GM18507 (cell line): ENCODE results near the gene CSNK2A1.
"Not testable (repeated sequence)": the region's sequence is repeated elsewhere in the genome, so short reads cannot be mapped to it uniquely, and the experiment has no call there.

Source experiments
- DNase-seq: peaks from one replicate; pipeline ENCODE4 v3.0.0; 2011; ENCODE audit warnings: low read depth; ENCODE audit not compliant: insufficient read length; ENCODE audit errors: extremely low spot score
- FAIRE-seq: peaks from 2 replicates; lab custom pipeline; 2011; peaks lifted over from hg19 to GRCh38; lab: Jason Lieb, UNC

The CSNK2A1 gene

GRCh38 chr20:507006-507758 is 36.4 kb downstream of the CSNK2A1 start:
- FAIRE-seq, result no peak
- no peak for DNase-seq

- FAIRE-seq (no peak), DNase-seq (no peak)
These were observed 38.9 kb downstream of the CSNK2A1 start for GRCh38 chr20:504632-505075.

- FAIRE-seq, result no peak
These were observed 40.4 kb downstream of the CSNK2A1 start for GRCh38 chr20:503048-503737.

DNA sequence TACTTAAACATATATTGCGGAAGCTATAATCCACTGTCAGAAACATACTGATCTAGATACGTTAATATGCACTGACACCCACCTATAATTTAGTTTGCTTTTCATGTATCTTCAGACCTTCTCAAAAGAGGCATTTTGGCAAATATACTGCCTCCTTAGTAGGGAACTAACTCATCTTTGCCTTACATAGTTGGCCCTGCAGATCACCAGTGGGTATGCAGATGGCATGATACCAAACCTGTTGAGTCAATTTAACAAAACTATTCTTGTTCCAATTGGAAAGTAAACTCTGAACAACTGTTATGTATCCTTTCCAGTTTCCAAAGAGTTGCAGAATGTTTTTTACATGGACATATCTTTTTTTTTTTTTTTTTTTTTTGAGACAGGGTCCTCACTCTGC is 45.6 kb downstream of the CSNK2A1 start:
- FAIRE-seq (no peak), DNase-seq (no peak)

More at GRCh38 chr20:503048-503737, 40.4 kb downstream of the CSNK2A1 start:
- DNase-seq, result no peak

DNA sequence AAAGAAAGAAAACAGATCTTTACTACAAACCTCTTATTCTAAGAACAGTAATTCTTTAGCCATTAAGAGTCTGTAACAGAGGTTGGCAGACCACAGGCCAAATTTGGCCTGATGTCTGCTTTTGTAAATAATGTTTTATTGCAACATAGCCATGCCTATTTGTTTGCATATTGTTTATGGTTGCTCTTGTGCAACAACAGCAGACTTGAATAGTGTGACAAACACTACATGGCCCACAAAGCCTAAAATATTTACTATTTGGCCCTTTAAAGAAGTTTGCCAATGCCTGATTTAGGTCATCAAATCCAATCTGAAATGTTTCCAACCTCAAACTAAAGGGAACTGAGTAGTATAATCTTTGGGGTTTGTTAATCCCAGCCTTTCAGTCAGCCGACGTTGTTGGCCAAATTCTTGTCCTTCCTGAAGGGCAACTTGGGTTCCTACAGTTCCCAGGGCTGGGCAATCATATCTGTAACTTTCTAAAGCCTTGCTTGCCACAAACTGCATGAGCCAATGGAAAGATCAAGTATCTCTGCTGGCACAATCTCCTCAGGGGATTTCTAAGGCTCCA is 47.4 kb downstream of the CSNK2A1 start:
- FAIRE-seq (no peak), DNase-seq (no peak)

GRCh38 chr20:492159-492558 is 51.4 kb downstream of the CSNK2A1 start:
- FAIRE-seq (no peak), DNase-seq (no peak)

DNA sequence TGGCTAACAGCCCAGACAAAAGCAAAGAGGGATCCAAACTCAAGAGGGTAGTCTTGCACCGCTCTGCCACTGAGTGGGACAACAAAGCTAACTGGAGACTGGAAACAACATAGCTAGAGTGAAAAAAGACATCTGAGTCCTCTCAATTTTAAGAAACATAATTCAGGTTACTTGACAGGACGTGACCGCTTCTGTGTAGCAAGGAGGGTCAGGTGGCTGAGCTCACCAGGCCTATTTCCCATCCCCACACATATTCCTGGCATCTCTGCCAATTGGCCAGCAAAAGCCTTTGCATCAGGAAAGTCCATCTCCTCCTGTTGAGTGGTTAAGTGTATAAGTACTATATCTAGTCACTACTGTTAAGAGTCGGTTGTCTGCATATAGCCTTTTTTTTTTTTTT is 55.9 kb downstream of the CSNK2A1 start:
- no peak for DNase-seq
- no peak for FAIRE-seq

DNA sequence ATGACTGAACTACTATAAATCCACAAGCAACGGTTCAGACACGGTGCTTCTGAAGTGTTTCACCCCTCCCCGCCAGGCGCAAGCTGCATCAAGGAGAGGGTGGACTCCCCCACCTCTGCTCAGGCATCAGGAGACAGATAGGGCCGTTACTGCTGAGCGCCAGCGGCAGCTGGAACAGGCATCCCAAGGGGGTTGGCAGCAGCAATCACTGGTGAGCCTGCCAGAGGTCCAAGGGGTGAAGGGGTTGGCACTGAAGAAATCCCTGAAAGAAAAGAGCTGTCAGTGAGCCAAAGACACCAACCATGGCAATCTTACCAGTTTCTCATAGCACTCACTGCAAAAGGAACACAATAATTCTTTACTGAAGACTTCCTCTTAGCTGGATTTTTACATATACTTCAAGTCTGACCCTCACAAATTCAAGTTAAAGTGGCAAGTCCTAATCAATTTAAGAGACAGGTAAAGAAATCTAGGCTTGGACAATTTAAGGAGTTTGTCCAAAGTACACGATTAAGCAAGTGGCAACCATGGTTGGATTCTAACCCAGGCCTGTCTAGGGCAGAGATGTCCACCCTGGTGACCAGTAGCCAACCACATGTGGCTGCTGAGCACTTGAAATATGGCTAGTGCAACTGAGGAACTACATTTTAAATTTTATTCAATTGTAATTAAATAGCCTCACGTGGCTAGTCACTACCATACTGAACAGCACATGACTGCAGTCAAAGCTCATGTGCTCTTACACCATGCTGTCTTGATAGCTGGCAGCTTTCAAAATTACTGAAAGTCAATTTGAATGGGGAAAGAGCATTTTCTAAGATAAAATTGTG is 59.6 kb downstream of the CSNK2A1 start:
- DNase-seq (no peak), FAIRE-seq (no peak)

- FAIRE-seq (no peak), DNase-seq (no peak)
These were observed 62.4 kb downstream of the CSNK2A1 start for GRCh38 chr20:481167-481566.

DNA sequence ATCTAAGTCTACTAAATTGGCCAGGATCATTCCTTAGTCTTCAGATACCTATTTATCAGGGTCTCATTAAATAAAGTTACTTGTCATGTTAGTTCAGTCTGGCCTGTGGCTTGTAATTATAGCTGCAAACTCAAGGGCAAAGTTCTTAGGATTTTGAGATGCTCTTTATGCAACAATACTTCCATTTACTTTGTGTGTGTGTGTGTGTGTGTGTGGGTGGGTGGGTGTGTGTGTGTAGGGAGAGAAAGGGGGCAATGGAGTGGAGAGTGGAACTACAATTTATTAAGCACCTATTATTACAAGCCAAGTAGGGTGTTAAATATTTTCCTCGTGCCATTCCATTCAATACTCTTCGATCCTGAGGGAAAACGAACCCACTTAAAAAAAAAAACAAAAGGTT is 63.5 kb downstream of the CSNK2A1 start:
- no peak for DNase-seq
- no peak for FAIRE-seq

DNA sequence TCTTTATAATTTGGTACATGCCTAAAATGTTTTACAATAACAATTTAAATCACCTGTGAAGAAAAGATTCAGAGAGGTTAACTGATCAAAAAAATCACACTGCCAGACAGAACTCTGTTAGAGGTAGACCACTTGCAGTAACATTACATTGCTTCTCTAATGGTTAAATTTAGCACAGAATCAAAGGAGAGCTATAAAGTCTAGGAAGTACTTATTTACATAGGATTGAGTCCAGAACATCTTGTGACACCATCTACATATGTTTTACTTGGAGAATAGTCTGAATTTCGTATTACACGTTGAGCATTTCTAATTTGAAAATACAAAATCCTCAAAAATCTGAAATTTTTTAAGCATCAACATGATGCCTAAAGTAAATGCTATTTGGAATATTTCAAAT is 64.1 kb downstream of the CSNK2A1 start:
- FAIRE-seq (no peak), DNase-seq (no peak)

GRCh38 chr20:478949-479429 is 64.6 kb downstream of the CSNK2A1 start:
- FAIRE-seq (peak; percentile 94), DNase-seq (peak; percentile 23)

- FAIRE-seq, result no peak
These were observed 65.3 kb downstream of the CSNK2A1 start for GRCh38 chr20:478010-478948.

DNA sequence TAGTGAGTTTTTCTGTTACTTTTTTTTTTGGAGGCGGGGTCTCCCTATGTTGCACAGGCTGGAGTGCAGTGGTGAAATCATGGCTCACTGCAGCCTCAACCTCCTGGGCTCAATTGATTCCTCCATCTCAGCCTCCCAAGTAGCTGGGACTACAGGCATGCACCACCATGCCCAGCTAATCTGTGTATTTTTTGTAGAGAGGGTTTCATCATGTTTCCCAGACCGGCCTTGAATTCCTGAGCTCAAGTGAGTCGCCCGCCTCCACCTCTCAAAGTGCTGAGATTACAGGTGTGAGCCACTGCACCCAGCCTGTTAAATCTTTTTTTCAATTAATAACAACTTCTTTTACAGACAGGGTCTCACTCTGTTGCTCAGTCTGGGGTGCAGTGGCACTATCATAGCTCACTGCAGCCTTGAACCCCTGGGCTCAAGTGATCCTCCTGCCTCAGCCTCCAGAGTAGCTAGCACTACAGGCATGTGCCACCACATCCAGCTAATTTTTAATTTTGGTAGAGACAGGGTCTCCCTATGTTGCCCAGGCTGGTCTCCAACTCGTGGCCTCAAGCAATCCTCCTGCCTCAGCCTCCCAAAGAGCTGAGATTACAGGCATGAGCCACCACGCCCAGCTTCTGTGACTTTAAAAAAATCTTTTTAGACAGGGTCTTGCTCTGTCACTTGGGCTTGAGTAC is 66.9 kb downstream of the CSNK2A1 start:
- FAIRE-seq, DNase-seq: not testable (repeated sequence)

More at GRCh38 chr20:478010-478948, 65.3 kb downstream of the CSNK2A1 start:
- DNase-seq, result no peak

GRCh38 chr20:475463-476357 is 67.9 kb downstream of the CSNK2A1 start:
- no peak for DNase-seq
- no peak for FAIRE-seq

DNA sequence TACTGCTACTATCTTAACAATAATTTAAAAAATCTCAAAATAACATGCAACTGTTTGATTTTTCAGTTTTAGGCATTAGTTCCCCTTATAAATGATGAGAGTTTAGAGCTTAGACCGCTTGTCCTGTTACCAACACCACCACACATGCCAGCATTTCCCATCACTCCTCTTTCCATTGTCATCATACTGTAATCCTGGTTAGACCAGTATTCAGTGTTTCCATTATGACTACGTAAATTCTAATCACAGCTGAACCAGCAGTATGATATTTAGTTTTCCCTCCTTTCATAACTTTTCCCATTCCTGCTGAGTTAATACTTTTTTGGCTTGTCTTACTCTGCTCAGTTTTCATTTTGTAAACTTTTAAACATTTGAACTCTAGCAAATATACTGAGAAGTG is 69.0 kb downstream of the CSNK2A1 start:
- FAIRE-seq (no peak), DNase-seq (no peak)

GRCh38 chr20:472889-473292 is 70.7 kb downstream of the CSNK2A1 start:
- FAIRE-seq, result no peak
- no peak for DNase-seq
